CD8-positive, alpha-beta memory T cell (primary cell): ENCODE measurements around the gene SCG2. TPM values are rescaled to one million over a fixed set of nuclear protein-coding genes. Genes with fewer than 3 reads are reported as not detected.
"Not testable (repeated sequence)": the region's sequence is repeated elsewhere in the genome, so short reads cannot be mapped to it uniquely, and the experiment has no call there.

ENCODE experiments used
- CTCF ChIA-PET: fragments of 350-600 bp; sonication (Branson Sonifier 250); formaldehyde crosslinking; loops from one replicate; lab custom pipeline; 2021; ENCODE audit warnings: antibody characterized with exemption; lab: Charles Lee
- POLR2A ChIA-PET: fragments of 350-600 bp; sonication (Branson Sonifier 250); formaldehyde crosslinking; loops from one replicate; lab custom pipeline; 2021; ENCODE audit warnings: antibody characterized with exemption; lab: Charles Lee
- DNase-seq, 5 donors: peaks; one replicate each; pipeline versions ENCODE4 v3.0.0 to v3.0.0-alpha.2; 2020 to 2022; ENCODE audit warnings: mixed read lengths in 1 of 5
- H3K27ac ChIP-seq: one replicate; pipeline ENCODE4 v1.7.0; 2013; ENCODE audit warnings: low read depth, mild to moderate bottlenecking, low read length, moderate library complexity
- H3K27me3 ChIP-seq: 2 replicates; pipeline ENCODE4 v1.7.0; 2013; ENCODE audit warnings: low read length, mild to moderate bottlenecking; ENCODE audit not compliant: insufficient read depth, poor library complexity, severe bottlenecking
- H3K36me3 ChIP-seq: 2 replicates; pipeline ENCODE4 v1.7.0; 2013; ENCODE audit warnings: mild to moderate bottlenecking, low read length, moderate library complexity; ENCODE audit not compliant: insufficient read depth
- H3K4me1 ChIP-seq: 2 replicates; pipeline ENCODE4 v1.7.0; 2013; ENCODE audit warnings: mild to moderate bottlenecking, low read length, moderate library complexity; ENCODE audit not compliant: insufficient read depth
- H3K4me3 ChIP-seq: 2 replicates; pipeline ENCODE4 v1.7.0; 2013; ENCODE audit warnings: mild to moderate bottlenecking, low read length
- H3K9me3 ChIP-seq: 2 replicates; pipeline ENCODE4 v1.7.0; 2013; ENCODE audit warnings: mild to moderate bottlenecking, low read length
- H3K27ac Mint-ChIP-seq, 8 donors: one replicate each; pipeline ENCODE4 v1.8.0; 2020 to 2021; ENCODE audit warnings: mixed read lengths in 8 of 8, mild to moderate bottlenecking in 6 of 8, inconsistent platforms in 3 of 8, moderate library complexity in 3 of 8
- H3K27me3 Mint-ChIP-seq, 2 donors: one replicate each; pipeline ENCODE4 v1.8.0; 2020 to 2021; ENCODE audit warnings: mixed read lengths in 2 of 2, mild to moderate bottlenecking in 1 of 2, moderate library complexity in 1 of 2
- H3K36me3 Mint-ChIP-seq, 3 donors: one replicate each; pipeline ENCODE4 v1.8.0; 2020 to 2021; ENCODE audit warnings: mixed read lengths in 3 of 3, inconsistent platforms in 1 of 3, mild to moderate bottlenecking in 1 of 3
- H3K4me1 Mint-ChIP-seq, 3 donors: one replicate each; pipeline ENCODE4 v1.8.0; 2020 to 2021; ENCODE audit warnings: mixed read lengths in 3 of 3, inconsistent platforms in 1 of 3, mild to moderate bottlenecking in 1 of 3
- H3K4me3 Mint-ChIP-seq, 7 donors: one replicate each; pipeline ENCODE4 v1.8.0; 2020 to 2021; ENCODE audit warnings: mixed read lengths in 7 of 7, mild to moderate bottlenecking in 6 of 7, moderate library complexity in 4 of 7, inconsistent platforms in 2 of 7
- H3K9me3 Mint-ChIP-seq, 5 donors: one replicate each; pipeline ENCODE4 v1.8.0; 2020 to 2022; ENCODE audit warnings: mixed read lengths in 5 of 5, mild to moderate bottlenecking in 3 of 5, moderate library complexity in 2 of 5, inconsistent platforms in 1 of 5
- polyA plus RNA-seq: library from polyadenylated mRNA; unstranded; fragments of 300-500 nt; fragmentation: Illumina TruSeq; gene quantifications from one replicate; pipeline ENCODE4 v1.2.3, GENCODE V29; 2021
- total RNA-seq, 2 experiments: library from RNA; stranded (reverse); gene quantifications; one replicate each; pipeline ENCODE4 v1.2.3, GENCODE V29; 2021

Gene SCG2
- total and polyA plus RNA-seq, 3 experiments from 2014 or later, result not detected

GRCh38 chr2:223594831-223595230 lies 7.3 kb downstream of the SCG2 start:
- Histone ChIP-seq H3K27me3 (no peaks in the 10 kb centered on the region), H3K4me3 (no peak overlapping the region), H3K4me1 (no peaks in the 10 kb centered on the region), H3K36me3 (no peaks in the 10 kb centered on the region), H3K27ac (no peak overlapping the region), H3K9me3 (no peaks in the 10 kb centered on the region)
- Mint-ChIP-seq H3K4me3 (no peak overlapping the region), H3K27ac (no peak overlapping the region), H3K27me3 (peaks cover 3 to 6% of the 10 kb centered on the region in 2 donors), H3K9me3 (no peaks in the 10 kb centered on the region), H3K36me3 (no peaks in the 10 kb centered on the region), H3K4me1 (no peaks in the 10 kb centered on the region)
- POLR2A ChIA-PET, result no interaction called here
- DNase-seq, result no peak
- CTCF ChIA-PET, result interaction anchor here (1.2 kb wide), 1 partner anchor 8 kb away, joined by 3 read pairs; no protein-coding TSS in a partner anchor

DNA sequence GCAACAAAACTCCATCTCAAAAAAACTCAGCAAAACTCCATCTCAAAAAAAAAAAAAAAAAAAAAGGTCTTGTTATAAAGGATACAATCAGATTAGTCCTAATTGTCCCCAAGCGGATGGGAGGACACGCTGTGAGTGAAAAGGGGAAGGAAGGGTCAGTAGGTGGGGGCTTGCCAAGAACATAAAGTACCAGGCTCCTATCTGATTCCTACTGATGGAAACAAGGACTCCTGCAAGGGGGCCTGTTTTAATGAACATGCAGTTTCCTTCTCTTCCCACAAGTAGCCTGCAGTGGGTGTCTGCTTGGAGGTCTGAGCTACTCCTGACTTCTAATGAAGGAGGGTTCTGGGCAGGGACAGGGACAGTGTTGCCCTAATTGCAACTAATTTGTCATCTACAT lies 7.9 kb downstream of the SCG2 start:
- Histone ChIP-seq H3K27ac (no peak overlapping the region), H3K9me3 (no peaks in the 10 kb centered on the region), H3K36me3 (no peaks in the 10 kb centered on the region), H3K4me1 (no peaks in the 10 kb centered on the region), H3K27me3 (no peaks in the 10 kb centered on the region), H3K4me3 (no peak overlapping the region)
- Mint-ChIP-seq H3K4me3 (no peak overlapping the region), H3K27ac (no peak overlapping the region), H3K36me3 (no peaks in the 10 kb centered on the region), H3K27me3 (peaks cover 0 to 6% of the 10 kb centered on the region in 2 donors), H3K9me3 (no peaks in the 10 kb centered on the region), H3K4me1 (no peaks in the 10 kb centered on the region)
- ChIA-PET CTCF (no interaction called here), POLR2A (no interaction called here)
- no peak for DNase-seq

GRCh38 chr2:223592689-223593088 lies 9.5 kb downstream of the SCG2 start:
- H3K4me1 Mint-ChIP-seq, H3K4me3 ChIP-seq, H3K36me3 Mint-ChIP-seq, H3K27me3 Mint-ChIP-seq, CTCF ChIA-PET, H3K27ac Mint-ChIP-seq, H3K4me3 Mint-ChIP-seq, DNase-seq, H3K9me3 Mint-ChIP-seq, H3K27ac ChIP-seq, POLR2A ChIA-PET, H3K9me3 ChIP-seq, H3K4me1 ChIP-seq, H3K36me3 ChIP-seq, H3K27me3 ChIP-seq: not testable (repeated sequence)

GRCh38 chr2:223591596-223591995 lies 10.6 kb downstream of the SCG2 start:
- H3K27ac ChIP-seq, result no peak overlapping the region
- ChIA-PET POLR2A (no interaction called here), CTCF (no interaction called here)
- no peaks in the 10 kb centered on the region for H3K9me3 ChIP-seq
- Mint-ChIP-seq H3K27ac (no peak overlapping the region), H3K36me3 (no peaks in the 10 kb centered on the region), H3K4me3 (no peak overlapping the region), H3K4me1 (no peaks in the 10 kb centered on the region), H3K9me3 (no peaks in the 10 kb centered on the region), H3K27me3 (peaks cover 0 to 4% of the 10 kb centered on the region in 2 donors)
- no peaks in the 10 kb centered on the region for H3K36me3 ChIP-seq
- no peaks in the 10 kb centered on the region for H3K4me1 ChIP-seq
- H3K4me3 ChIP-seq, result no peak overlapping the region
- no peaks in the 10 kb centered on the region for H3K27me3 ChIP-seq
- no peak for DNase-seq

GRCh38 chr2:223590964-223591363 lies 11.2 kb downstream of the SCG2 start:
- POLR2A ChIA-PET, result no interaction called here
- no peaks in the 10 kb centered on the region for H3K9me3 Mint-ChIP-seq

DNA sequence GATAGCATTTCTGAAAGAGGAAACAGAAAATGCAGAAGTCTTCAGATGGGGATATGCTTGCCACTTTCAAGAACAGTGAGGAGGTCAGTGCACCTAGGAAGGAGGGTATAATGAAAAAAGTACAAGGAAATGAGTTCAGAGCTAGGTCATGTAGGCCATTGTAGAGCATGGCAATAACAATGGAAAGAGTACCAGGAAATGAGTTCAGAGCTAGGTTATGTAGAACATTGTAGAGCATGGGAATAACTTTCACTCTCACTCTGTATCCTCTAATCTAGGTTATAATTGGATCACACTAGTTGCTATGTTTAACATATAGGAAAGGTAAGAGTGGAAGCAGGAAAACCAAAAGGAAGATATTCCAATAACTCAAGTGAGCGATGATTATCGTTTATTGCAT lies 12.3 kb downstream of the SCG2 start:
- Mint-ChIP-seq H3K4me1 (no peaks in the 10 kb centered on the region), H3K27me3 (peaks cover 0 to 2% of the 10 kb centered on the region in 2 donors), H3K4me3 (no peak overlapping the region), H3K36me3 (no peaks in the 10 kb centered on the region), H3K9me3 (no peaks in the 10 kb centered on the region), H3K27ac (no peak overlapping the region)
- Histone ChIP-seq H3K27ac (no peak overlapping the region), H3K27me3 (no peaks in the 10 kb centered on the region), H3K9me3 (no peaks in the 10 kb centered on the region), H3K4me3 (no peak overlapping the region), H3K36me3 (no peaks in the 10 kb centered on the region), H3K4me1 (no peaks in the 10 kb centered on the region)
- POLR2A ChIA-PET, result no interaction called here
- CTCF ChIA-PET, result no interaction called here
- DNase-seq, result no peak

More at GRCh38 chr2:223590964-223591363, 11.2 kb downstream of the SCG2 start:
- Mint-ChIP-seq H3K4me3 (no peak overlapping the region), H3K4me1 (no peaks in the 10 kb centered on the region), H3K27me3 (peaks cover 0 to 2% of the 10 kb centered on the region in 2 donors), H3K27ac (no peak overlapping the region), H3K36me3 (no peaks in the 10 kb centered on the region)
- no peaks in the 10 kb centered on the region for H3K9me3 ChIP-seq
- no peak overlapping the region for H3K27ac ChIP-seq
- no peak for DNase-seq
- H3K36me3 ChIP-seq, result no peaks in the 10 kb centered on the region
- CTCF ChIA-PET, result no interaction called here
- H3K4me3 ChIP-seq, result no peak overlapping the region
- no peaks in the 10 kb centered on the region for H3K4me1 ChIP-seq
- H3K27me3 ChIP-seq, result no peaks in the 10 kb centered on the region

GRCh38 chr2:223588251-223588650 lies 13.9 kb downstream of the SCG2 start:
- POLR2A ChIA-PET, result no interaction called here
- no peak overlapping the region for H3K4me3 Mint-ChIP-seq
- no peaks in the 10 kb centered on the region for H3K9me3 ChIP-seq
- peaks cover 0 to 3% of the 10 kb centered on the region in 2 donors for H3K27me3 Mint-ChIP-seq
- no peak overlapping the region for H3K4me3 ChIP-seq
- no peaks in the 10 kb centered on the region for H3K9me3 Mint-ChIP-seq
- H3K4me1 Mint-ChIP-seq, result no peaks in the 10 kb centered on the region
- H3K4me1 ChIP-seq, result no peaks in the 10 kb centered on the region
- no peak overlapping the region for H3K27ac Mint-ChIP-seq
- CTCF ChIA-PET, result no interaction called here
- no peaks in the 10 kb centered on the region for H3K36me3 Mint-ChIP-seq
- no peaks in the 10 kb centered on the region for H3K36me3 ChIP-seq
- DNase-seq, result no peak
- no peaks in the 10 kb centered on the region for H3K27me3 ChIP-seq
- no peak overlapping the region for H3K27ac ChIP-seq

DNA sequence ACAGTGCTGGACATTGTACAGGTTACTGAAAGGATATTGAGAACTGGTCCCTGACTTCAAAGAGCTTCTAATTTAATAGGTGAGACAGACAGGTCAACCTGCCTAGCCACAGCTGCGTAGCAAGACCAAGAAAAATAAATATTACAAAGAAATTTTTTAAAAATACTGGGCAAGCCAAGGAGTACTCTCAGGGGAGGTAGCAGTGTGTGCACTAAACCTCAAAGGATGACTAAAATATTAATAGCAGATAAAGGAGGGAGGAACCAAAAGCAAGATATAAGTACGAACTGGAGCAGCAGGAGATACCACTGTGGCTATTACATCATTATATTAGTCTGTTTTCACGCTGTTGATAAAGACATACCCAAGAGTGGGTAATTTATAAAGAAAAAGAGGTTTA lies 14.9 kb downstream of the SCG2 start:
- Mint-ChIP-seq H3K36me3 (no peaks in the 10 kb centered on the region), H3K4me1 (no peaks in the 10 kb centered on the region), H3K9me3 (no peaks in the 10 kb centered on the region), H3K27ac (no peak overlapping the region), H3K4me3 (no peak overlapping the region), H3K27me3 (peaks cover under 1 to 3% of the 10 kb centered on the region in 2 donors)
- CTCF ChIA-PET, result interaction anchor here (0.9 kb wide), 1 partner anchor 8 kb away, joined by 3 read pairs; no protein-coding TSS in a partner anchor
- POLR2A ChIA-PET, result no interaction called here
- Histone ChIP-seq H3K9me3 (no peaks in the 10 kb centered on the region), H3K36me3 (no peaks in the 10 kb centered on the region), H3K27me3 (no peaks in the 10 kb centered on the region), H3K4me1 (no peaks in the 10 kb centered on the region), H3K4me3 (no peak overlapping the region), H3K27ac (no peak overlapping the region)
- DNase-seq, result no peak

DNA sequence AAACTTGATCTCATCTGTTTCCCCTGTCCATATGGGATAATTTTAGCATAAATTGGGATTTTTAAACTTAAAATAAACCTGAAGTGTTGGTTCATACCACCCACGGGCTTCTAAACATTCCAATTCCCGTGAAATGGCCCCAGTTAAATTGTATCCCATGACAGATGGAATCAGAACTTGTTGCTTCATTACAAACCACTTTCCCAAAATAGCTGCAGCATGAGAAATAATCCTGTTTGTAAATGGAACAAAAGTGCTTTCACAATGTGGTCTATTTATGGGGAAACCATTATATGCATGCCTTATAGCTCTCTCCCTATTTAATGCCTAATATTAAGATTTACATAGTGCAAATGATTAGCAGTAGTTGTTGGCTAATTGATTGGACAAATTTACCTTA lies 15.9 kb downstream of the SCG2 start:
- H3K4me3 Mint-ChIP-seq, result no peak overlapping the region
- H3K27me3 Mint-ChIP-seq, result peaks cover 2 to 3% of the 10 kb centered on the region in 2 donors
- Histone ChIP-seq H3K27ac (no peak overlapping the region), H3K4me3 (no peak overlapping the region), H3K27me3 (no peaks in the 10 kb centered on the region), H3K9me3 (no peaks in the 10 kb centered on the region), H3K4me1 (no peaks in the 10 kb centered on the region), H3K36me3 (no peaks in the 10 kb centered on the region)
- H3K9me3 Mint-ChIP-seq, result no peaks in the 10 kb centered on the region
- no peak overlapping the region for H3K27ac Mint-ChIP-seq
- DNase-seq, result no peak
- H3K4me1 Mint-ChIP-seq, result no peaks in the 10 kb centered on the region
- ChIA-PET POLR2A (no interaction called here), CTCF (interaction anchor here (0.9 kb wide), 1 partner anchor 9 kb away, joined by 3 read pairs; no protein-coding TSS in a partner anchor)
- no peaks in the 10 kb centered on the region for H3K36me3 Mint-ChIP-seq
